Motor neuron (in vitro differentiated cells): ENCODE results near the gene RCOR3. TPM values are rescaled to one million over a fixed set of nuclear protein-coding genes. Genes with fewer than 3 reads are reported as not detected.

Experiments
- ATAC-seq, 8 experiments: fragments of 200-7000 bp; cut with Tn5 transposase; replicated peaks in 6 of 8; 2 replicates each; pipeline ENCODE4 v1.8.0; 2021; ENCODE audit warnings: mild to moderate bottlenecking in 8 of 8, moderate library complexity in 8 of 8
- H3K27ac ChIP-seq, 2 donors: fragments of 250-450 bp; sonication (Bioruptor Pico); 2 replicates each; pipeline ENCODE4 v1.9.0; 2021; ENCODE audit warnings: antibody characterized with exemption in 2 of 2, mild to moderate bottlenecking in 2 of 2, moderate library complexity in 1 of 2
- H3K4me1 ChIP-seq, 2 donors: fragments of 250-450 bp; sonication (Bioruptor Pico); replicated peaks in 1 of 2; 2 replicates each; pipeline ENCODE4 v1.6.1; 2021; ENCODE audit warnings: antibody characterized with exemption in 2 of 2, mild to moderate bottlenecking in 2 of 2, moderate library complexity in 1 of 2
- H3K4me3 ChIP-seq, 5 donors: fragments of 250-450 bp; sonication (Bioruptor Pico); 2 replicates each; pipeline ENCODE4 v1.9.0; 2021; ENCODE audit warnings: antibody characterized with exemption in 5 of 5, mild to moderate bottlenecking in 5 of 5, moderate library complexity in 4 of 5
- WGBS, 10 experiments: fragments of 450-650 bp; shearing (Covaris generic); methylation state at CpG; one replicate each; pipeline ENCODE4 v1.0.0; 2022; 5-methylcytosine and 5-hydroxymethylcytosine counted together
- in situ Hi-C, 9 experiments: fragments of 400-800 bp; cut with MboI; loops; one replicate each; pipeline ENCODE4 v1.15.0; 2021; ENCODE audit warnings: low sequenced_read_pairs in 9 of 9, low pct_unique_long_range_greater_than_20kb in 2 of 9; ENCODE audit not compliant: unreplicated experiment in 9 of 9
- total RNA-seq, 8 experiments: library from RNA; unstranded; fragments of 300-600 nt; gene quantifications; 2 replicates each; pipeline versions ENCODE4 v1.2.3 to v1.2.4, GENCODE V29; 2022

Gene RCOR3
- total RNA-seq, 8 experiments from 2014 or later, result 21.8 to 70.5 (median 48.8) TPM

DNA sequence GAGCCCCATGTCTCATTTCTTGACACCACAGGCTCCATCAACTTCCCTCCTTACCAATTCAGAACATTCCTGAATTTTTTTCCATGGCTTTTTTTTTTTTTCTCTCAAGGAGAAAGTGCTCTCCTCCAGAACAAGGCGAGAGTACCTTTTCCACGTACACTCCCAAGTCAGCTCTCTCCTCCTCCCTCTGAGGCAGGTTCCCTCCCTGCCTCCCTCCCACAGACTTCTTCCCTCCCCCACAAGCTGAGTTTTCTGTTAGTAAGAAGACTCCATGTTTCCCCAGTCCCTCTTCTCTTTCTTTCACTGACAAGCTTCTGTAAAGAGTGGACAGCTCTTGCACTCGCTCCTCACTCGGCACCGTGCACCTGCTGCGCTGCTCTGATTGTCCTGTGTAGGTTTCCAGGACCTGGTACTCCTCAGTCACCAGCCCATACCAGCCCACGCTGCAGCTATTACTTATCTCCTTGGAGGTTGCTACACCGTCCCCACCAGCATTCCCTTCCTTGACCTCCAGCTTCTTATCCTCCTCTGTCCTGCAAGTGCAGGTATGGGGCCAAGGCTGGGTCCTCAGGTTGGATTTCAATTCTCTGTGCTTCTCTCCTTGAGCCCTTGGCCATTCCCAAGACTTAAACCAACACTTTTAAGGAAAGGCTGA, 71.2 kb downstream of the RCOR3 start:
- H3K4me3 ChIP-seq, result no peak overlapping the region
- no peak overlapping the region for H3K27ac ChIP-seq
- no peak for ATAC-seq
- H3K4me1 ChIP-seq, result peaks cover 10 to 15% of the 10 kb centered on the region in 2 donors
- 83 to 100% (median 96%) methylated on average over 1 to 8 of the region's 8 CpGs; no CpG with 5 or more reads in 1 of the 10 experiments for WGBS, 10 experiments
- in situ Hi-C loops, result loop anchor here in 4 of 9 experiments (25.0 kb wide), 2 partner anchors 182 to 332 kb away; no protein-coding TSS in a partner anchor

DNA sequence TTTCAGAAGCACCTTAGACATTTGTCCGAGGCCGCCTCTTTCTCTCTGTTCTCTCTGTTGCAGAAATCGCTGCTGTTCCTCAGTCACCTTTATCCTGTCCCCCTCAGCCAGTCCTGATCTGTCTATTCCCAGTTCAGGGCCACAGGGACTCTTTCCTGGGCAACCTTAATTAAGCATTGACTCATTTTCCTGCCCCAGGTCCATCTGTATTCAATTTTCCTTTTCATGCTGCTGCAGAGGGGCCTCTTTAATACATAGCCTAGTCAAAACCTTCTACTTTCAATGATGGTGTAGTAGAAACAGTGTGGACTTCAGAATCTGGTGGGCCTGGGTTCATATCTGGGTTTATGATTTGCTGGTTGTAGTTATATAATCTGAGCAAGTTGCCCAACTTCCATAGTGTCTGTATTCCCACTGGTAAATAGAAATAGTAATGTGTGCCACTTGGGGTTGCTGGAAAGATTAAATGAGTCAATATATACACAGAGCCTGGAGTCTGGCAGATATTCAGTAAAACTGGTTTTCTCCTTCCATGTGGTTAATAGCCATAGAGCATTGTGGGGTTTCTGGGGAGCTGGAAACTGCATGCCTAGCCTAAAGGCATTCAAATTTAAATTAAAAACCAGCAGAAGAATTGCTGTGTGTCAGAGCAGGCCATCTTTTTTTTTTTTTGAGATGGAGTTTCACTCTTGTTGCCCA, 72.0 kb downstream of the RCOR3 start:
- in situ Hi-C loops, result loop anchor here in 4 of 9 experiments (25.0 kb wide), 2 partner anchors 181 to 331 kb away; no protein-coding TSS in a partner anchor
- H3K27ac ChIP-seq, result no peak overlapping the region
- no peak for ATAC-seq
- H3K4me3 ChIP-seq, result no peak overlapping the region
- H3K4me1 ChIP-seq, result peaks cover 10 to 15% of the 10 kb centered on the region in 2 donors
- 82 to 100% (median 95%) methylated on average over 2 to 3 of the region's 3 CpGs; no CpG with 5 or more reads in 2 of the 10 experiments for WGBS, 10 experiments

DNA sequence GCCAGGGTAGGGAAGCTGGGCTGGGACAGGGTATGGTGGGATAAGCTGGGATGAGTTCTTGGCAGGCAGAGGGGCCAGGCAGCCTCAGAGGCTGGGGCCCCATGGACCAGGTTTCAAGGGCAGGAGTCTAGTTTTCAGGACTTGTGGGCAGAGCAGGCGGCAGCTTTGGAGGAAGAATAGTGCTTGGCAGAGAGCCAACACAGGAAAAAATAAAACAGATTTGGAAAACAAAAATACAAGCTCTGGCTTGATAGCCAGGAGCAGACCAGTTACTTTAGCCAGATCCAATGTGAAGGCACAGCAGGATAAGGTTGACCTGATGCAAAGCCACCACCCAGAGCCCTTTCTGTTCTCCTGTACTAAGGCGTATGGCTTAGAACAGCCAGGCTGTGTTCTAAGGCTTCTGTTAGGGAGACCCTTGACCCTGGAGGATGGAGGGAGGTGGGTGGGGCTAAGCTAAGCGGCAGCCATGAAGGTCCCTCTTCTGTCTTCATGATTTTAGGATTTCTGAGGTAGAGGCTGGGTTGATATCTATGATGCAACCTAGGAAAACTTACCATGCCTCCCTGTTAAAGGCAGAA, 73.0 kb downstream of the RCOR3 start:
- peak in 3 of 8 experiments; percentile 17 to 46 (median 18) for ATAC-seq
- Histone ChIP-seq H3K4me3 (no peak overlapping the region), H3K4me1 (peaks cover 13 to 15% of the 10 kb centered on the region in 2 donors), H3K27ac (no peak overlapping the region)
- in situ Hi-C loops, result loop anchor here in 4 of 9 experiments (25.0 kb wide), 2 partner anchors 180 to 330 kb away; no protein-coding TSS in a partner anchor
- 80 to 100% (median 87%) methylated on average over 1 to 3 of the region's 3 CpGs; no CpG with 5 or more reads in 4 of the 10 experiments for WGBS, 10 experiments

DNA sequence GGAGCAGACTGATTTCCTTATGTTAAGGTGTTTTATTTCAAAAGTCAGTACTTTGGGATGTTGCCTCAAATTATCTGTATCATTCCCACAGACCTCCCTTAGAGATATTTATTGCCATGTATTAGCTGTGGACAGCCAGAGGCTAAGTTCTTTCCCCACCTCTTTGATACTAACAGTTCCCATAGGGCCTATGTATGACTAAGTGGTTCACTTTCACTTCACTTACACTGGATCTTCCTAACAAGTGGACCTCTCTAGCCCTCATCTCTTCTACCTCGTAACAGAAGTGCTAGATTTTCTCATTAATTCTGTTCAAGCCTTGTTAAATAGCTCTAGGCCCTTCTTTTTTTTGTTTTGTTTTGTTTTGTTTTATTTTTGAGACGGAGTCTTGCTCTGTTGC, 73.7 kb downstream of the RCOR3 start:
- WGBS, 10 experiments, result 88 to 100% (median 98%) methylated on average over 2 of the region's 2 CpGs; no CpG with 5 or more reads in 4 of the 10 experiments
- peaks cover 15 to 17% of the 10 kb centered on the region in 2 donors for H3K4me1 ChIP-seq
- in situ Hi-C loops, result loop anchor here in 4 of 9 experiments (25.0 kb wide), 2 partner anchors 179 to 329 kb away; no protein-coding TSS in a partner anchor
- ATAC-seq, result peak in 4 of 8 experiments; percentile 36 to 61 (median 52)
- no peak overlapping the region for H3K4me3 ChIP-seq
- no peak overlapping the region for H3K27ac ChIP-seq

DNA sequence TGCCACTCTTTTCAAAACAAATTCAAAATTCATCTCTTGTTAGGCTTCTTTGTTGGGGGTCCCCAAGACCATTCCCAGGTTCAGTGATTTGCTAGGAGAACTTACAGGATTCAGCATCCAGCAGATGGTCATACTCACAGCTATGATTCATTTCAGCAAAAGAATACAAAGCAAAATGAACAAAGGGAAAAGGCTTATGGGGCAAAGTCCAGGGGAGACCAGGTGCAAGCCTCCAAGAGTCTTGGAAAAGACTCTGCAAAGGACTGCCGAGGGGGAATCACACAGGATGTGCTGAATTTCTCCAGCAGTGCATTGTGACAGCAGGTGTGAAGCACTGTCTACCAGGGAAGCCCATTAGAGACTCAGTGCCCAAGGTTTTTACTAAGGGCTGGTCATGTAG, 74.7 kb downstream of the RCOR3 start:
- ATAC-seq, result no peak
- Histone ChIP-seq H3K4me3 (no peak overlapping the region), H3K4me1 (peaks cover 15 to 18% of the 10 kb centered on the region in 2 donors), H3K27ac (no peak overlapping the region)
- WGBS, 10 experiments, result 60 to 100% (median 78%) methylated on average over 1 of the region's 1 CpG; no CpG with 5 or more reads in 5 of the 10 experiments
- in situ Hi-C loops, result loop anchor here in 4 of 9 experiments (25.0 kb wide), 2 partner anchors 178 to 328 kb away; no protein-coding TSS in a partner anchor

DNA sequence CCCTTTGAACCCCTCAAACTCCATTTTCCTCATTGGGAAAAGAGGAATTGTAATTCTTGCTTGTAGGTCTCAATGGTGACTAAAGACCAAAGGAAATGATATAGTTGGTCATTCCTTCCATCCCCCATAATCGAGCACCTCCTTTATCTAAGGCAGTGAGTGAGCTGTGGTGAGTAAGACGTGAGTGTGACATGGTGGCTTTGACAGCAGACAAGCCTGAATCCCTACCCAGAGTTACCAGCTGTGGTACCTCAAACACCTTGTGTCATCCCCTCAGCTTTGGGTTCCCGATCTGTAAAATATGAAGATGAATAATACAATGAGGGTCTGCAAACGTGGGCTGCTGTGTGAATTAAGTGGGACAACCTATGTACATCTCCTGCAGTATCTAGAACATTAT, 75.8 kb downstream of the RCOR3 start:
- no peak overlapping the region for H3K27ac ChIP-seq
- WGBS, 10 experiments, result 0 to 100% (median 80%) methylated on average over 1 to 4 of the region's 4 CpGs; no CpG with 5 or more reads in 3 of the 10 experiments
- peaks cover 15 to 18% of the 10 kb centered on the region in 2 donors for H3K4me1 ChIP-seq
- no peak overlapping the region for H3K4me3 ChIP-seq
- in situ Hi-C loops, result loop anchor here in 4 of 9 experiments (25.0 kb wide), 2 partner anchors 177 to 327 kb away; no protein-coding TSS in a partner anchor
- ATAC-seq, result no peak

GRCh38 chr1:211335522-211336157, 76.5 kb downstream of the RCOR3 start:
- no peak overlapping the region for H3K27ac ChIP-seq
- in situ Hi-C loops, result loop anchor here in 4 of 9 experiments (25.0 kb wide), 2 partner anchors 177 to 327 kb away; no protein-coding TSS in a partner anchor
- 79 to 100% (median 92%) methylated on average over 2 to 3 of the region's 3 CpGs; no CpG with 5 or more reads in 5 of the 10 experiments for WGBS, 10 experiments
- peaks cover 15 to 18% of the 10 kb centered on the region in 2 donors for H3K4me1 ChIP-seq
- H3K4me3 ChIP-seq, result no peak overlapping the region
- no peak for ATAC-seq

DNA sequence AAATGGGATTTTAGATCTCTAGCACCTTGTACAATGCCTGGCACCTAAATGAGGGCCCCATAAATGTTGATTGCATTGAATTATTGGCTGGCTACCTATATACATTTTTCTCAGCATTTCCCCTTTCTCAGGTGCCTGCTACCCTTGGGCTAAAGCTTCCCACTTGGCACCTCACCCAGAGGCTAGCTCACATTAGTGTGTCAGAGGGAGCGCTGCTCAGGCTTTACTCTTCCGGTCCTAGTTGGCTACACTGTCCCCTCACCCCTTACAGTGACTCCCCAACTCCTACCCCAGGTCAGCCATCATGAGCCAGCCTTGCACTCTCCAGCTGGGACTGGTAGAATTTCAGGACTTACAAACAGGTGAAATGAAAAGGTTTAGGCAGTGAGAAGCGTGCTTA, 77.0 kb downstream of the RCOR3 start:
- Histone ChIP-seq H3K27ac (no peak overlapping the region), H3K4me1 (peaks cover 15 to 18% of the 10 kb centered on the region in 2 donors), H3K4me3 (no peak overlapping the region)
- in situ Hi-C loops, result loop anchor here in 4 of 9 experiments (25.0 kb wide), 2 partner anchors 176 to 326 kb away; no protein-coding TSS in a partner anchor
- no peak for ATAC-seq
- WGBS, 10 experiments, result 80 to 97% (median 82%) methylated on average over 1 to 3 of the region's 3 CpGs; no CpG with 5 or more reads in 7 of the 10 experiments

- 80 to 100% (median 95%) methylated on average over 1 to 15 of the region's 15 CpGs for WGBS, 10 experiments
- no peak for ATAC-seq
- Histone ChIP-seq H3K27ac (peak overlapping the region in 1 of 2 donors; percentile 74), H3K4me3 (no peak overlapping the region), H3K4me1 (peaks cover 15 to 18% of the 10 kb centered on the region in 2 donors)
- in situ Hi-C loops, result loop anchor here in 4 of 9 experiments (25.0 kb wide), 2 partner anchors 176 to 326 kb away; no protein-coding TSS in a partner anchor
Observed at GRCh38 chr1:211336775-211337174, 77.6 kb downstream of the RCOR3 start.

- ATAC-seq, result peak in 5 of 8 experiments; percentile 74 to 95 (median 89)
- in situ Hi-C loops, result loop anchor here in 4 of 9 experiments (25.0 kb wide), 2 partner anchors 175 to 325 kb away; no protein-coding TSS in a partner anchor
- 68 to 88% (median 83%) methylated on average over 1 to 7 of the region's 7 CpGs; no CpG with 5 or more reads in 1 of the 10 experiments for WGBS, 10 experiments
Observed at GRCh38 chr1:211337430-211338223, 78.5 kb downstream of the RCOR3 start.

GRCh38 chr1:211338224-211338620, 79.1 kb downstream of the RCOR3 start:
- Histone ChIP-seq H3K27ac (no peak overlapping the region), H3K4me1 (peaks cover 10 to 12% of the 10 kb centered on the region in 2 donors), H3K4me3 (no peak overlapping the region)
- 39 to 100% (median 87%) methylated on average over 1 to 4 of the region's 4 CpGs; no CpG with 5 or more reads in 3 of the 10 experiments for WGBS, 10 experiments
- in situ Hi-C loops, result loop anchor here in 4 of 9 experiments (25.0 kb wide), 2 partner anchors 174 to 324 kb away; no protein-coding TSS in a partner anchor
- peak in 3 of 8 experiments; percentile 36 to 63 (median 57) for ATAC-seq

More at GRCh38 chr1:211337430-211338223, 78.5 kb downstream of the RCOR3 start:
- Histone ChIP-seq H3K27ac (peak overlapping the region; percentile 65 to 74), H3K4me1 (peaks cover 12 to 13% of the 10 kb centered on the region in 2 donors), H3K4me3 (no peak overlapping the region)
